ENCODE data around the gene TSR2. TPM values are rescaled to one million over a fixed set of nuclear protein-coding genes. Genes with fewer than 3 reads are reported as not detected.

TSR2 gene
- total and polyA plus RNA-seq, 2 donors (not counting 3 experiments of a cell fraction or from before 2014, with no cell fraction given), result 12.4 to 22.8 TPM

GRCh38 chrX:54413753-54414152 is 26.5 kb upstream of the TSR2 start:
- H3K9me3 ChIP-seq (replicated peaks; ENCODE audit: control insufficient read depth, insufficient read depth, low read length), result no peaks in the 10 kb centered on the region
- H3K79me2 ChIP-seq (ENCODE audit: control insufficient read depth, insufficient read depth, low read length), result no peaks in the 10 kb centered on the region
- H3K36me3 ChIP-seq (ENCODE audit: control insufficient read depth in 2 of 2, extremely low read depth in 1 of 2, insufficient read depth in 2 of 2, low read length in 2 of 2), result no peaks in the 10 kb centered on the region
- no peak for DNase-seq (ENCODE audit: low read depth, low spot score)
- dilution Hi-C loops (cut with MboI; ENCODE audit: extremely low pct_ligation_motif_present, low sequenced_read_pairs) (no loop called here), intact Hi-C loops (cut with micrococcal nuclease) (no loop called here)
- H3K9me1 ChIP-seq (replicated peaks; ENCODE audit: control insufficient read depth, extremely low read depth, insufficient read depth, low read length), result no peaks in the 10 kb centered on the region
- no peak overlapping the region for H3K27ac ChIP-seq (ENCODE audit: insufficient read depth, low read depth, low read length)
- no peaks in the 10 kb centered on the region for H3K4me1 ChIP-seq (ENCODE audit: control insufficient read depth, extremely low read depth, insufficient read depth, low read length)
- BruUV-seq (replicated peaks), result no TSS peak
- no peak overlapping the region for H2AFZ ChIP-seq (ENCODE audit: low read depth, low read length)
- no peaks in the 10 kb centered on the region for H4K20me1 ChIP-seq (replicated peaks; ENCODE audit: control insufficient read depth, extremely low read depth, insufficient read depth, low read length)
- FAIRE-seq, result peak; percentile 26
- no peak overlapping the region for H3K4me3 ChIP-seq (replicated peaks in 1 of 3; ENCODE audit: insufficient read depth in 1 of 3, low read depth in 1 of 3, low read length in 3 of 3)
- no peaks in the 10 kb centered on the region for H3K27me3 ChIP-seq (ENCODE audit: control insufficient read depth in 2 of 2, insufficient read depth in 2 of 2, low read length in 2 of 2)
- TF ChIP-seq EZH2 (IDR thresholded peaks at IDR 0.05; ENCODE audit: borderline replicate concordance, low read depth, low read length, severe bottlenecking), result no peak
- H3K4me2 ChIP-seq (ENCODE audit: insufficient read depth, low read length), result no peak overlapping the region
- CTCF ChIA-PET, result no interaction called here
- POLR2A ChIA-PET, result no interaction called here
- H3K9ac ChIP-seq (replicated peaks; ENCODE audit: extremely low read depth, insufficient read depth, low read length), result no peak overlapping the region

GRCh38 chrX:54415534-54416350 is 24.5 kb upstream of the TSR2 start:
- Histone ChIP-seq H4K20me1 (replicated peaks; ENCODE audit: control insufficient read depth, extremely low read depth, insufficient read depth, low read length) (no peaks in the 10 kb centered on the region), H3K36me3 (ENCODE audit: control insufficient read depth in 2 of 2, extremely low read depth in 1 of 2, insufficient read depth in 2 of 2, low read length in 2 of 2) (no peaks in the 10 kb centered on the region), H3K27ac (ENCODE audit: insufficient read depth, low read depth, low read length) (no peak overlapping the region), H3K4me3 (replicated peaks in 1 of 3; ENCODE audit: insufficient read depth in 1 of 3, low read depth in 1 of 3, low read length in 3 of 3) (no peak overlapping the region), H3K4me1 (ENCODE audit: control insufficient read depth, extremely low read depth, insufficient read depth, low read length) (no peaks in the 10 kb centered on the region), H3K9me3 (replicated peaks; ENCODE audit: control insufficient read depth, insufficient read depth, low read length) (no peaks in the 10 kb centered on the region), H3K79me2 (ENCODE audit: control insufficient read depth, insufficient read depth, low read length) (no peaks in the 10 kb centered on the region), H3K9ac (replicated peaks; ENCODE audit: extremely low read depth, insufficient read depth, low read length) (no peak overlapping the region), H3K27me3 (ENCODE audit: control insufficient read depth in 2 of 2, insufficient read depth in 2 of 2, low read length in 2 of 2) (no peaks in the 10 kb centered on the region), H3K4me2 (ENCODE audit: insufficient read depth, low read length) (no peak overlapping the region), H3K9me1 (replicated peaks; ENCODE audit: control insufficient read depth, extremely low read depth, insufficient read depth, low read length) (no peaks in the 10 kb centered on the region), H2AFZ (ENCODE audit: low read depth, low read length) (no peak overlapping the region)
- BruUV-seq (replicated peaks), result no TSS peak
- CTCF ChIA-PET, result no interaction called here
- dilution Hi-C loops (cut with MboI; ENCODE audit: extremely low pct_ligation_motif_present, low sequenced_read_pairs), result no loop called here
- no peak for FAIRE-seq
- no peak for DNase-seq (ENCODE audit: low read depth, low spot score)
- TF ChIP-seq MYC (IDR thresholded peaks at IDR 0.05; ENCODE audit: low read depth, low read length), result no peak
- TF ChIP-seq JUN (IDR thresholded peaks at IDR 0.05; ENCODE audit: borderline replicate concordance, insufficient read depth, insufficient read length, low read depth), result no peak
- no peak for TF ChIP-seq FOS (IDR thresholded peaks at IDR 0.05; ENCODE audit: borderline replicate concordance, insufficient read depth, low read length)
- POLR2A ChIA-PET, result no interaction called here
- intact Hi-C loops (cut with micrococcal nuclease), result no loop called here

Data from endothelial cell of umbilical vein (primary cell).